CD4-positive, alpha-beta memory T cell (primary cell): ENCODE measurements around the gene CAMK2A. TPM values are rescaled to one million over a fixed set of nuclear protein-coding genes. Genes with fewer than 3 reads are reported as not detected.

Source experiments
- CTCF ChIA-PET: fragments of 350-600 bp; sonication (Branson Sonifier 250); formaldehyde crosslinking; loops from one replicate; lab custom pipeline; 2021; ENCODE audit warnings: inconsistent platforms; ENCODE audit not compliant: partially characterized antibody; lab: Charles Lee
- POLR2A ChIA-PET: fragments of 350-600 bp; sonication (Branson Sonifier 250); formaldehyde crosslinking; loops from one replicate; lab custom pipeline; 2021; ENCODE audit not compliant: partially characterized antibody; lab: Charles Lee
- DNase-seq, 5 donors: peaks; one replicate each; pipeline versions ENCODE4 v3.0.0 to v3.0.0-alpha.2; 2020 to 2022; ENCODE audit warnings: mixed read lengths in 1 of 5
- H3K27ac ChIP-seq: one replicate; pipeline ENCODE4 v1.7.0; 2013; ENCODE audit warnings: low read depth, low read length
- H3K27me3 ChIP-seq: 2 replicates; pipeline ENCODE4 v1.7.0; 2013; ENCODE audit warnings: mild to moderate bottlenecking, low read length, moderate library complexity; ENCODE audit not compliant: insufficient read depth
- H3K36me3 ChIP-seq: 2 replicates; pipeline ENCODE4 v1.7.0; 2013; ENCODE audit warnings: mild to moderate bottlenecking, low read length, moderate library complexity; ENCODE audit not compliant: insufficient read depth
- H3K4me1 ChIP-seq: 2 replicates; pipeline ENCODE4 v1.7.0; 2013; ENCODE audit warnings: mild to moderate bottlenecking, low read length, moderate library complexity; ENCODE audit not compliant: insufficient read depth
- H3K4me3 ChIP-seq, 2 donors: one replicate each; pipeline ENCODE4 v1.7.0; 2013; ENCODE audit warnings: low read length in 2 of 2, mild to moderate bottlenecking in 1 of 2
- H3K9me3 ChIP-seq, 2 donors: one replicate each; pipeline ENCODE4 v1.7.0; 2013; ENCODE audit warnings: low read length in 2 of 2, control low read depth in 1 of 2; ENCODE audit not compliant: control insufficient read depth in 1 of 2
- H3K27ac Mint-ChIP-seq, 7 donors: one replicate each; pipeline ENCODE4 v1.8.0; 2020 to 2021; ENCODE audit warnings: mixed read lengths in 7 of 7, mild to moderate bottlenecking in 6 of 7, inconsistent platforms in 3 of 7, moderate library complexity in 3 of 7
- H3K27me3 Mint-ChIP-seq, 2 donors: one replicate each; pipeline ENCODE4 v1.8.0; 2020 to 2021; ENCODE audit warnings: mixed read lengths in 2 of 2
- H3K36me3 Mint-ChIP-seq, 2 donors: one replicate each; pipeline ENCODE4 v1.8.0; 2020 to 2021; ENCODE audit warnings: mixed read lengths in 2 of 2, inconsistent platforms in 1 of 2, mild to moderate bottlenecking in 1 of 2
- H3K4me1 Mint-ChIP-seq, 4 donors: one replicate each; pipeline ENCODE4 v1.8.0; 2020 to 2021; ENCODE audit warnings: mixed read lengths in 4 of 4, mild to moderate bottlenecking in 1 of 4
- H3K4me3 Mint-ChIP-seq, 8 donors: one replicate each; pipeline ENCODE4 v1.8.0; 2020 to 2021; ENCODE audit warnings: mixed read lengths in 8 of 8, mild to moderate bottlenecking in 7 of 8, moderate library complexity in 6 of 8, inconsistent platforms in 3 of 8
- H3K9me3 Mint-ChIP-seq, 8 donors: one replicate each; pipeline ENCODE4 v1.8.0; 2020 to 2021; ENCODE audit warnings: mixed read lengths in 8 of 8, mild to moderate bottlenecking in 5 of 8, inconsistent platforms in 3 of 8, moderate library complexity in 1 of 8
- intact Hi-C: fragments of 100-400 bp; cut with micrococcal nuclease; formaldehyde crosslinking; loops from one replicate; pipeline ENCODE4 v1.15.1; 2023
- polyA plus RNA-seq, 2 donors: library from polyadenylated mRNA; unstranded; fragments of 300-500 nt; fragmentation: Illumina TruSeq; gene quantifications; one replicate each; pipeline ENCODE4 v1.2.3, GENCODE V29; 2021
- total RNA-seq, 2 experiments: library from RNA; stranded (reverse); gene quantifications; one replicate each; pipeline ENCODE4 v1.2.3, GENCODE V29; 2021

CAMK2A gene
- total and polyA plus RNA-seq, 4 experiments from 2014 or later, result not detected

- Mint-ChIP-seq H3K36me3 (no peaks in the 10 kb centered on the region), H3K27ac (no peak within 1 kb of the TSS), H3K27me3 (peaks cover 13 to 33% of the 10 kb centered on the region in 2 donors), H3K4me1 (peaks cover 2 to 6% (median 5%) of the 10 kb centered on the region in 4 donors), H3K9me3 (no peaks in the 10 kb centered on the region), H3K4me3 (peak within 1 kb of the TSS in 2 of 8 donors; percentile 17 to 28)
- H3K4me3 ChIP-seq, result no peak within 1 kb of the TSS
- no peaks in the 10 kb centered on the region for H3K9me3 ChIP-seq
- intact Hi-C loops, result no loop called here
- POLR2A ChIA-PET, result no interaction called here
- no peak within 1 kb of the TSS for H3K27ac ChIP-seq
- CTCF ChIA-PET, result interaction anchor here (0.8 kb wide), 1 partner anchor 68 kb away, joined by 3 read pairs; no protein-coding TSS in a partner anchor
- DNase-seq, result no peak
- peaks cover 14% of the 10 kb centered on the region for H3K27me3 ChIP-seq
- H3K36me3 ChIP-seq, result no peaks in the 10 kb centered on the region
- H3K4me1 ChIP-seq, result no peaks in the 10 kb centered on the region
Measured at GRCh38 chr5:150302301-150303069, 12.9 kb upstream of the CAMK2A start, which contains the start of gene ARSI. ARSI (minus strand) TSS chr5:150302905; CDS start chr5:150302373, 532 bp downstream.

- H3K9me3 ChIP-seq, result no peaks in the 10 kb centered on the region
- Mint-ChIP-seq H3K9me3 (no peaks in the 10 kb centered on the region), H3K27me3 (peaks cover 13 to 33% of the 10 kb centered on the region in 2 donors), H3K4me1 (peaks cover 2 to 6% (median 5%) of the 10 kb centered on the region in 4 donors), H3K27ac (no peak overlapping the region), H3K4me3 (peak overlapping the region in 2 of 8 donors; percentile 6 to 28), H3K36me3 (no peaks in the 10 kb centered on the region)
- H3K27ac ChIP-seq, result no peak overlapping the region
- no peak overlapping the region for H3K4me3 ChIP-seq
- no peaks in the 10 kb centered on the region for H3K36me3 ChIP-seq
- peaks cover 14% of the 10 kb centered on the region for H3K27me3 ChIP-seq
- intact Hi-C loops, result no loop called here
- CTCF ChIA-PET, result interaction anchor here (0.8 kb wide), 1 partner anchor 67 kb away, joined by 3 read pairs; no protein-coding TSS in a partner anchor
- POLR2A ChIA-PET, result no interaction called here
- DNase-seq, result no peak
- no peaks in the 10 kb centered on the region for H3K4me1 ChIP-seq
Measured at GRCh38 chr5:150301901-150302300, 12.3 kb upstream of the CAMK2A start.

- Histone ChIP-seq H3K4me3 (no peak overlapping the region), H3K27ac (no peak overlapping the region), H3K27me3 (peaks cover 14% of the 10 kb centered on the region), H3K9me3 (no peaks in the 10 kb centered on the region), H3K4me1 (no peaks in the 10 kb centered on the region), H3K36me3 (no peaks in the 10 kb centered on the region)
- no peaks in the 10 kb centered on the region for H3K36me3 Mint-ChIP-seq
- H3K4me3 Mint-ChIP-seq, result no peak overlapping the region
- H3K27ac Mint-ChIP-seq, result no peak overlapping the region
- no peak for DNase-seq
- intact Hi-C loops, result no loop called here
- peaks cover 0 to 1% (median 0%) of the 10 kb centered on the region in 8 donors for H3K9me3 Mint-ChIP-seq
- H3K4me1 Mint-ChIP-seq, result peaks cover 2 to 6% (median 5%) of the 10 kb centered on the region in 4 donors
- CTCF ChIA-PET, result no interaction called here
- peaks cover 13 to 33% of the 10 kb centered on the region in 2 donors for H3K27me3 Mint-ChIP-seq
- POLR2A ChIA-PET, result no interaction called here
Measured at GRCh38 chr5:150301170-150301505, 11.6 kb upstream of the CAMK2A start.

GRCh38 chr5:150300496-150301169 is 11.1 kb upstream of the CAMK2A start:
- Mint-ChIP-seq H3K27me3 (peaks cover 13 to 33% of the 10 kb centered on the region in 2 donors), H3K4me1 (peaks cover 2 to 6% (median 4%) of the 10 kb centered on the region in 4 donors), H3K27ac (no peak overlapping the region), H3K4me3 (no peak overlapping the region), H3K36me3 (no peaks in the 10 kb centered on the region), H3K9me3 (peaks cover 0 to 1% (median 0%) of the 10 kb centered on the region in 8 donors)
- intact Hi-C loops, result no loop called here
- Histone ChIP-seq H3K36me3 (no peaks in the 10 kb centered on the region), H3K9me3 (no peaks in the 10 kb centered on the region), H3K4me3 (no peak overlapping the region), H3K27ac (no peak overlapping the region), H3K4me1 (no peaks in the 10 kb centered on the region), H3K27me3 (peaks cover 14% of the 10 kb centered on the region)
- POLR2A ChIA-PET, result no interaction called here
- no peak for DNase-seq
- CTCF ChIA-PET, result no interaction called here

GRCh38 chr5:150299571-150300327 is 10.2 kb upstream of the CAMK2A start:
- no peak for DNase-seq
- peaks cover 13 to 29% of the 10 kb centered on the region in 2 donors for H3K27me3 Mint-ChIP-seq
- intact Hi-C loops, result no loop called here
- Histone ChIP-seq H3K4me1 (no peaks in the 10 kb centered on the region), H3K36me3 (no peaks in the 10 kb centered on the region), H3K27me3 (peaks cover 14% of the 10 kb centered on the region), H3K4me3 (no peak overlapping the region), H3K27ac (no peak overlapping the region), H3K9me3 (no peaks in the 10 kb centered on the region)
- ChIA-PET CTCF (no interaction called here), POLR2A (no interaction called here)
- H3K9me3 Mint-ChIP-seq, result peaks cover 0 to 1% (median 0%) of the 10 kb centered on the region in 8 donors
- H3K4me1 Mint-ChIP-seq, result peaks cover 0 to 6% (median 3%) of the 10 kb centered on the region in 4 donors
- H3K4me3 Mint-ChIP-seq, result no peak overlapping the region
- no peak overlapping the region for H3K27ac Mint-ChIP-seq
- no peaks in the 10 kb centered on the region for H3K36me3 Mint-ChIP-seq

GRCh38 chr5:150298701-150299451 is 9.3 kb upstream of the CAMK2A start:
- H3K4me1 ChIP-seq, result no peaks in the 10 kb centered on the region
- Mint-ChIP-seq H3K4me3 (no peak overlapping the region), H3K4me1 (peaks cover 0 to 6% (median 3%) of the 10 kb centered on the region in 4 donors), H3K36me3 (no peaks in the 10 kb centered on the region), H3K9me3 (peaks cover 0 to 1% (median 0%) of the 10 kb centered on the region in 8 donors), H3K27ac (no peak overlapping the region), H3K27me3 (peaks cover 11 to 26% of the 10 kb centered on the region in 2 donors)
- POLR2A ChIA-PET, result no interaction called here
- H3K27ac ChIP-seq, result no peak overlapping the region
- intact Hi-C loops, result no loop called here
- CTCF ChIA-PET, result interaction anchor here (1.1 kb wide), 1 partner anchor 9 kb away, joined by 3 read pairs; no protein-coding TSS in a partner anchor
- no peaks in the 10 kb centered on the region for H3K36me3 ChIP-seq
- no peaks in the 10 kb centered on the region for H3K9me3 ChIP-seq
- H3K4me3 ChIP-seq, result no peak overlapping the region
- no peak for DNase-seq
- H3K27me3 ChIP-seq, result peaks cover 11% of the 10 kb centered on the region
